Skeletal muscle satellite cell (primary cell): ENCODE data around the gene DRP2.

Experiments
- small RNA-seq: library from RNA; depleted of rRNA; stranded (forward); fragments of <200 nt; gene quantifications from one replicate; pipeline ENCODE3, GENCODE V24; 2012

DRP2 gene

Small RNA genes within 50 kb of the gene (small RNA-seq; reads per million reads assigned to genes)
- gene Z70280.1: 0.56 reads per million
